ENCODE results near the gene PCDH15. TPM values are rescaled to one million over a fixed set of nuclear protein-coding genes. Genes with fewer than 3 reads are reported as not detected.

PCDH15 gene
- total RNA-seq, 1 donor from 2014 or later, result 26.3 TPM

GRCh38 chr10:54749623-54750022 is 51.4 kb downstream of the PCDH15 start:
- H3K27ac Mint-ChIP-seq, result no peak overlapping the region
- H3K9me3 Mint-ChIP-seq, result peaks cover 3% of the 10 kb centered on the region
- no peak overlapping the region for H3K4me3 Mint-ChIP-seq
- no peak for TF ChIP-seq CTCF (IDR thresholded peaks at IDR 0.05; ENCODE audit: unreplicated experiment)
- H3K4me1 Mint-ChIP-seq, result peaks cover 10% of the 10 kb centered on the region
- no peaks in the 10 kb centered on the region for H3K27me3 Mint-ChIP-seq (ENCODE audit: low read depth)
- DNase-seq (ENCODE audit: low spot score in 2 of 2, unreplicated experiment in 2 of 2), result no peak
- H3K36me3 Mint-ChIP-seq, result no peaks in the 10 kb centered on the region

DNA sequence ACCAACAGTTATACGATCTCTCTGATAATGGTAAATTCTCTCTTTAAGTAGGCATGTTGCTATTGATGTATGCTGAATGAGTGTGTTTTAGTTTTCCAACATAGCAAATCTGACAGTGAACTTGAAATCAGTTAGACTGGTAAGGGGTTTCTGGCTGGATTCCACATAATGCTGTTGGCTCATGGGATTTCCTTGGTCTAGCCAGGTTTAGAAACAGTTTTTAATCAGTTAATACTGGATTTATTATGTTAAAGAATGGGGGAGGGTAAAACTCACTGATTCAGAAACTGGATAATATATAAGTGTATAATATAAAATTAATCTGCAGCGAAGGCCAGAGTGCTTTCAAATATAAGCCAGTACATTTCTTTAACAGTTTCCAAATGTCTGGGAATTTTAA is 55.6 kb downstream of the PCDH15 start:
- Mint-ChIP-seq H3K27ac (peak overlapping the region; percentile 52), H3K9me3 (peaks cover 13% of the 10 kb centered on the region), H3K4me1 (peaks cover 16% of the 10 kb centered on the region), H3K4me3 (no peak overlapping the region), H3K27me3 (ENCODE audit: low read depth) (no peaks in the 10 kb centered on the region), H3K36me3 (no peaks in the 10 kb centered on the region)
- no peak for DNase-seq (ENCODE audit: low spot score in 2 of 2, unreplicated experiment in 2 of 2)
- no peak for TF ChIP-seq CTCF (IDR thresholded peaks at IDR 0.05; ENCODE audit: unreplicated experiment)

GRCh38 chr10:54742416-54742815 is 58.6 kb downstream of the PCDH15 start:
- no peak for DNase-seq (ENCODE audit: low spot score in 2 of 2, unreplicated experiment in 2 of 2)
- peaks cover 22% of the 10 kb centered on the region for H3K9me3 Mint-ChIP-seq
- TF ChIP-seq CTCF (IDR thresholded peaks at IDR 0.05; ENCODE audit: unreplicated experiment), result no peak
- no peaks in the 10 kb centered on the region for H3K27me3 Mint-ChIP-seq (ENCODE audit: low read depth)
- H3K36me3 Mint-ChIP-seq, result no peaks in the 10 kb centered on the region
- no peak overlapping the region for H3K4me3 Mint-ChIP-seq
- peaks cover 16% of the 10 kb centered on the region for H3K4me1 Mint-ChIP-seq
- H3K27ac Mint-ChIP-seq, result no peak overlapping the region

DNA sequence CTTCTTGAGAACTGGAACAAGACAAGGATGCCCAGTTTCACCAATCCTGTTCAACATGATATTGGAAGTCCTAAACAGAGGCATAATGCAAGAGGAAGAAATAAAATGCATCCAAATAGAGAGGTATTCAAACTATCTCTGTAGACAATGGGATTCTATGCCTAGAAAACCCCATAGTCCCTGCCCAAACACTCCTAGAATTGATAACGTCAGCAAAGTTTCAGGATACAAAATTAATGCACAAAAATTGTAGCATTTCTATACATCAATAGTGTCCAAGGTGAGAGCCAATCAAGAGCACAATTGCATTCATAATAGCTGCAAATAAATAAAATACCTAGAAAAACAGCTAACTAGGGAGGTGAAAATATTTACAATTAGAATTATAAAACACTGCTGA is 72.5 kb downstream of the PCDH15 start:
- TF ChIP-seq CTCF (IDR thresholded peaks at IDR 0.05; ENCODE audit: unreplicated experiment), result no peak
- Mint-ChIP-seq H3K27ac (no peak overlapping the region), H3K4me3 (no peak overlapping the region), H3K4me1 (no peaks in the 10 kb centered on the region), H3K27me3 (ENCODE audit: low read depth) (peaks cover 1% of the 10 kb centered on the region), H3K36me3 (peaks cover 3% of the 10 kb centered on the region), H3K9me3 (peaks cover 35% of the 10 kb centered on the region)
- DNase-seq (ENCODE audit: low spot score in 2 of 2, unreplicated experiment in 2 of 2), result no peak

- DNase-seq (ENCODE audit: low spot score in 2 of 2, unreplicated experiment in 2 of 2), result no peak
- Mint-ChIP-seq H3K27me3 (ENCODE audit: low read depth) (no peaks in the 10 kb centered on the region), H3K4me1 (no peaks in the 10 kb centered on the region), H3K4me3 (no peak overlapping the region), H3K27ac (no peak overlapping the region), H3K9me3 (peaks cover 33% of the 10 kb centered on the region), H3K36me3 (peaks cover 11% of the 10 kb centered on the region)
- no peak for TF ChIP-seq CTCF (IDR thresholded peaks at IDR 0.05; ENCODE audit: unreplicated experiment)
These were observed 79.0 kb downstream of the PCDH15 start for GRCh38 chr10:54722075-54722474.

- no peaks in the 10 kb centered on the region for H3K36me3 Mint-ChIP-seq
- DNase-seq (ENCODE audit: low spot score in 2 of 2, unreplicated experiment in 2 of 2), result no peak
These were observed 90.1 kb downstream of the PCDH15 start for GRCh38 chr10:54710918-54711317.

More at GRCh38 chr10:54710918-54711317, 90.1 kb downstream of the PCDH15 start:
- H3K27me3 Mint-ChIP-seq (ENCODE audit: low read depth), result no peaks in the 10 kb centered on the region
- no peak for TF ChIP-seq CTCF (IDR thresholded peaks at IDR 0.05; ENCODE audit: unreplicated experiment)
- H3K27ac Mint-ChIP-seq, result no peak overlapping the region
- H3K4me1 Mint-ChIP-seq, result no peaks in the 10 kb centered on the region
- H3K9me3 Mint-ChIP-seq, result peaks cover under 1% of the 10 kb centered on the region
- H3K4me3 Mint-ChIP-seq, result no peak overlapping the region
